Neural crest cell (in vitro differentiated cells): Measurements from ENCODE around the gene ERI2. TPM values are rescaled to one million over a fixed set of nuclear protein-coding genes. Genes with fewer than 3 reads are reported as not detected.

ENCODE experiments used
- DNase-seq: peaks from one replicate; pipeline ENCODE4 v3.0.0; 2021; ENCODE audit warnings: low read depth, mixed read lengths, low spot score
- H3K27ac Mint-ChIP-seq: one replicate; pipeline ENCODE4 v1.8.0; 2021; ENCODE audit warnings: mild to moderate bottlenecking, mixed read lengths; ENCODE audit not compliant: unreplicated experiment
- H3K27me3 Mint-ChIP-seq: 2 replicates; pipeline ENCODE4 v1.8.0; 2021; ENCODE audit warnings: low read depth, mild to moderate bottlenecking, mixed read lengths
- H3K36me3 Mint-ChIP-seq: 2 replicates; pipeline ENCODE4 v1.8.0; 2021; ENCODE audit warnings: low read depth, mild to moderate bottlenecking, mixed read lengths
- H3K4me1 Mint-ChIP-seq: 2 replicates; pipeline ENCODE4 v1.8.0; 2021; ENCODE audit warnings: mixed read lengths
- H3K4me3 Mint-ChIP-seq: one replicate; pipeline ENCODE4 v1.8.0; 2021; ENCODE audit warnings: mild to moderate bottlenecking, mixed read lengths
- H3K9me3 Mint-ChIP-seq: 2 replicates; pipeline ENCODE4 v1.8.0; 2021; ENCODE audit warnings: mixed read lengths
- total RNA-seq: library from RNA; stranded (reverse); gene quantifications from 2 replicates; pipeline ENCODE4 v1.2.1, GENCODE V29; 2021
- TF ChIP-seq, protein P1 (sequence below): fragments of 200-600 bp; sonication (generic); conservative IDR thresholded peaks from 2 replicates; pipeline ENCODE4 v1.5.0; 2021; ENCODE audit warnings: antibody characterized with exemption, mild to moderate bottlenecking

ERI2 gene
- total RNA-seq, 1 donor from 2014 or later = 40.4 TPM

DNA sequence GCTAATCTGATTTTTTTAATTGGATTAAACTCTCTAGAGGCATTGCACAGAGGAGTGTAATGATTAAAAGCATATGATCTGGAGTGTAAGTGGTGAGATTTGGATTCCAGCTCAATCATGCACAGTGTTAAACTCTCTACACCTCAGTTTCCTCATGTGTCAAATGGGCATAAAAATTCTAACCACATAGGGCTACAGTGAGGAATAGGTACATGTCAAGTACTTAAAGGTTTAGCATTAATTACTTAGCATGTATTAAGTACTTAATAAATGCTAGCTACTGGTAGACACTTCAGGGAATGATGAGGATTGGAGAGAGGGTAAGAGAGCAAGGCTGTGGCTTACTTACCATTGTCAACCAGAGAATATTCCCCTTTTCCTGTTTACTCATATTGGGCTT lies 17.1 kb downstream of the ERI2 start:
- no peak overlapping the region for H3K4me3 Mint-ChIP-seq
- TF ChIP-seq, protein P1, sequence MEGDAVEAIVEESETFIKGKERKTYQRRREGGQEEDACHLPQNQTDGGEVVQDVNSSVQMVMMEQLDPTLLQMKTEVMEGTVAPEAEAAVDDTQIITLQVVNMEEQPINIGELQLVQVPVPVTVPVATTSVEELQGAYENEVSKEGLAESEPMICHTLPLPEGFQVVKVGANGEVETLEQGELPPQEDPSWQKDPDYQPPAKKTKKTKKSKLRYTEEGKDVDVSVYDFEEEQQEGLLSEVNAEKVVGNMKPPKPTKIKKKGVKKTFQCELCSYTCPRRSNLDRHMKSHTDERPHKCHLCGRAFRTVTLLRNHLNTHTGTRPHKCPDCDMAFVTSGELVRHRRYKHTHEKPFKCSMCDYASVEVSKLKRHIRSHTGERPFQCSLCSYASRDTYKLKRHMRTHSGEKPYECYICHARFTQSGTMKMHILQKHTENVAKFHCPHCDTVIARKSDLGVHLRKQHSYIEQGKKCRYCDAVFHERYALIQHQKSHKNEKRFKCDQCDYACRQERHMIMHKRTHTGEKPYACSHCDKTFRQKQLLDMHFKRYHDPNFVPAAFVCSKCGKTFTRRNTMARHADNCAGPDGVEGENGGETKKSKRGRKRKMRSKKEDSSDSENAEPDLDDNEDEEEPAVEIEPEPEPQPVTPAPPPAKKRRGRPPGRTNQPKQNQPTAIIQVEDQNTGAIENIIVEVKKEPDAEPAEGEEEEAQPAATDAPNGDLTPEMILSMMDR = no peak
- no peaks in the 10 kb centered on the region for H3K4me1 Mint-ChIP-seq
- no peaks in the 10 kb centered on the region for H3K9me3 Mint-ChIP-seq
- no peak overlapping the region for H3K27ac Mint-ChIP-seq
- H3K36me3 Mint-ChIP-seq = no peaks in the 10 kb centered on the region
- H3K27me3 Mint-ChIP-seq = no peaks in the 10 kb centered on the region
- no peak for DNase-seq

- H3K27me3 Mint-ChIP-seq = no peaks in the 10 kb centered on the region
- no peaks in the 10 kb centered on the region for H3K36me3 Mint-ChIP-seq
- no peak for DNase-seq
- no peaks in the 10 kb centered on the region for H3K9me3 Mint-ChIP-seq
- H3K4me3 Mint-ChIP-seq = no peak overlapping the region
- H3K4me1 Mint-ChIP-seq = no peaks in the 10 kb centered on the region
- H3K27ac Mint-ChIP-seq = no peak overlapping the region
- TF ChIP-seq, protein P1 = no peak
Observed at GRCh38 chr16:20784204-20784603, 22.1 kb downstream of the ERI2 start.

DNA sequence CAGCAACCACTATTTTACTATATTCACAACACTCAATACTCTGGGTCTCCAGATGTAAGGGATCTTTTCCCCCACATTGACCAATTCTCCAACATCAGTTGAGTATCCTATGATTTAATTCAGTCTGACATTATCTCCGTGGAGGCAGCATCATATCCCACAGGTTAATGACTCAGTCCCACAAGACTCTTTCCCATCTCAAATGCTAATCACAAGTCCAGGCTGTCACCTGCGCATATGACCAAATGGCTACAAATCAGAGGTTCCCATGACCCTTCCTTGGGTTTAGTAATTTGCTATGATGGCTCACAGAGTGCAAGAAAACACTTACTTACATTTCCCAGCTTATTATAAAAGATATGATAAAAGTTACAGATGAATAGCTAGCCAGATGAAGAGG lies 23.8 kb downstream of the ERI2 start:
- Mint-ChIP-seq H3K4me1 (no peaks in the 10 kb centered on the region), H3K4me3 (no peak overlapping the region), H3K9me3 (no peaks in the 10 kb centered on the region), H3K27ac (no peak overlapping the region), H3K36me3 (no peaks in the 10 kb centered on the region), H3K27me3 (no peaks in the 10 kb centered on the region)
- no peak for DNase-seq
- TF ChIP-seq, protein P1 = no peak

GRCh38 chr16:20781697-20782096 lies 24.6 kb downstream of the ERI2 start:
- Mint-ChIP-seq H3K9me3 (no peaks in the 10 kb centered on the region), H3K27ac (no peak overlapping the region), H3K27me3 (no peaks in the 10 kb centered on the region), H3K4me1 (no peaks in the 10 kb centered on the region), H3K4me3 (no peak overlapping the region), H3K36me3 (no peaks in the 10 kb centered on the region)
- TF ChIP-seq, protein P1 = no peak
- DNase-seq = no peak

- Mint-ChIP-seq H3K27me3 (no peaks in the 10 kb centered on the region), H3K9me3 (no peaks in the 10 kb centered on the region), H3K27ac (no peak overlapping the region), H3K4me1 (no peaks in the 10 kb centered on the region), H3K4me3 (no peak overlapping the region), H3K36me3 (no peaks in the 10 kb centered on the region)
- DNase-seq = peak; percentile 58
- TF ChIP-seq, protein P1 = peak; percentile 69
Observed at GRCh38 chr16:20774703-20775362, 31.4 kb downstream of the ERI2 start.
